ENCODE measurements around the gene SAMD13. TPM values are rescaled to one million over a fixed set of nuclear protein-coding genes. Genes with fewer than 3 reads are reported as not detected.
A peak's percentile ranks its signal among the peaks of the same experiment; 100 is the strongest.

Gene SAMD13
- total and polyA plus RNA-seq, 8 donors: 1.4 to 9.0 (median 4.1) TPM; not detected in 2

- peak; percentile 31 to 78 for DNase-seq
- H3K27ac ChIP-seq: peak overlapping the region; percentile 92 to 97 (median 92)
- H3K4me3 ChIP-seq: peak overlapping the region; percentile 72 to 90 (median 78)
- H3K27me3 ChIP-seq: no peaks in the 10 kb centered on the region
- peaks cover 15 to 65% (median 54%) of the 10 kb centered on the region in 4 donors for H3K4me1 ChIP-seq
- H3K36me3 ChIP-seq: no peaks in the 10 kb centered on the region
- TF ChIP-seq POLR2AphosphoS5 (IDR thresholded peaks at IDR 0.05) (no peak), POLR2A (IDR thresholded peaks at IDR 0.05) (no peak), CTCF (IDR thresholded peaks at IDR 0.05) (no peak), EP300 (IDR thresholded peaks at IDR 0.05) (no peak)
- 1 to 8% (median 1%) methylated on average over 10 to 50 of the region's 50 CpGs for WGBS, 5 donors
- no peaks in the 10 kb centered on the region for H3K9me3 ChIP-seq
- intact Hi-C loops (cut with DNase I; ENCODE audit: low total_unique reads): no loop called here
Measured at GRCh38 chr1:84298684-84299535, 2.6 kb upstream of the SAMD13 start.

GRCh38 chr1:84299536-84300170, 1.9 kb upstream of the SAMD13 start:
- Histone ChIP-seq H3K27me3 (no peaks in the 10 kb centered on the region), H3K36me3 (no peaks in the 10 kb centered on the region), H3K27ac (peak overlapping the region; percentile 92 to 97 (median 92)), H3K4me3 (peak overlapping the region; percentile 72 to 90 (median 78)), H3K9me3 (no peaks in the 10 kb centered on the region), H3K4me1 (peaks cover 15 to 65% (median 56%) of the 10 kb centered on the region in 4 donors)
- intact Hi-C loops (cut with DNase I; ENCODE audit: low total_unique reads): no loop called here
- TF ChIP-seq EP300 (IDR thresholded peaks at IDR 0.05): no peak
- 11 to 21% (median 14%) methylated on average over 4 of the region's 4 CpGs for whole genome bisulfite sequencing, 5 donors
- DNase-seq: peak in 1 of 2 donors; percentile 56

GRCh38 chr1:84300501-84300900, 1.0 kb upstream of the SAMD13 start:
- DNase-seq: no peak
- no peaks in the 10 kb centered on the region for H3K9me3 ChIP-seq
- H3K4me3 ChIP-seq: peak overlapping the region in 1 of 4 donors; percentile 11
- H3K27me3 ChIP-seq: no peaks in the 10 kb centered on the region
- no peak for TF ChIP-seq EP300 (IDR thresholded peaks at IDR 0.05)
- no peak for TF ChIP-seq CTCF (IDR thresholded peaks at IDR 0.05)
- TF ChIP-seq POLR2A (IDR thresholded peaks at IDR 0.05): no peak
- no peak for TF ChIP-seq POLR2AphosphoS5 (IDR thresholded peaks at IDR 0.05)
- 38 to 56% (median 50%) methylated on average over 1 of the region's 1 CpG for WGBS, 5 donors
- intact Hi-C loops (cut with DNase I; ENCODE audit: low total_unique reads): no loop called here
- peaks cover 15 to 65% (median 56%) of the 10 kb centered on the region in 4 donors for H3K4me1 ChIP-seq
- peak overlapping the region in 4 of 5 donors; percentile 92 to 97 (median 92) for H3K27ac ChIP-seq
- no peaks in the 10 kb centered on the region for H3K36me3 ChIP-seq

- no peaks in the 10 kb centered on the region for H3K27me3 ChIP-seq
- WGBS, 5 donors: 10 to 19% (median 12%) methylated on average over 6 of the region's 6 CpGs
- H3K36me3 ChIP-seq: no peaks in the 10 kb centered on the region
- intact Hi-C loops (cut with DNase I; ENCODE audit: low total_unique reads): no loop called here
- peak in 1 of 2 donors; percentile 28 for DNase-seq
- H3K4me1 ChIP-seq: peaks cover 15 to 61% (median 52%) of the 10 kb centered on the region in 4 donors
- peak overlapping the region in 4 of 5 donors; percentile 92 to 97 (median 92) for H3K27ac ChIP-seq
- TF ChIP-seq POLR2AphosphoS5 (IDR thresholded peaks at IDR 0.05) (no peak), POLR2A (IDR thresholded peaks at IDR 0.05) (no peak), EP300 (IDR thresholded peaks at IDR 0.05) (no peak), CTCF (IDR thresholded peaks at IDR 0.05) (no peak)
- H3K9me3 ChIP-seq: no peaks in the 10 kb centered on the region
- peak overlapping the region; percentile 29 to 44 (median 35) for H3K4me3 ChIP-seq
Measured at GRCh38 chr1:84301785-84302385, 377 bp downstream of the SAMD13 start.
